GM12878 (cell line): Measurements from ENCODE around the gene CNTN4.

ENCODE experiments used
- HDAC2 ChIP-seq: fragments of 200-600 bp; sonication (generic); IDR thresholded peaks from 2 replicates; pipeline ENCODE4 v1.6.1; 2017
- ZNF274 ChIP-seq: IDR thresholded peaks from one replicate; pipeline ENCODE4 v1.8.0; 2011; ENCODE audit not compliant: insufficient read length, insufficient read depth
- TF ChIP-seq, protein P1 (sequence below): IDR thresholded peaks from 2 replicates; pipeline ENCODE4 v1.6.1; 2012; ENCODE audit warnings: low read length, inconsistent platforms
- TF ChIP-seq, protein P2 (sequence below): IDR thresholded peaks from 2 replicates; pipeline ENCODE4 v1.6.1; 2012; ENCODE audit warnings: low read depth, low read length, improper control_type of control experiment

DNA sequence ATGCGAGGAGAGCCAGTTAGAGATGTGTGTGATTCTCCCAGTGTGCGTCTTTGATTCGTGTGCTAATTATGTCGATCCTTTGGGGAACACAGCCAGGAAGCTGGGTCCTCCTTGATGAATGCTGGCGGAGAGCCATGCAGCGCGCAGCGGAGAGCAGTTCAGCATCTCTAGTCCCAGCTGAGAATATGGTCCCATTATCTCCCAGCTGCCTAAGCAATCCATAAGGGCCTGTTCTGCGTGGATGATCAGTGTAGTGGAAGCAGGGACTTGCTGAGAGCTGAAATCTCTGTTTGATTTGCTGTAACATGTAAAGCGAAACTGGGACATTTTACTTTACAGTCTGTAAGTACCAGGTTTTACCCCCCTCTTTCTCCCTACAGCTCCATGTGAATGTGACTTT is 412.7 kb downstream of the CNTN4 start:
- TF ChIP-seq, protein P1, sequence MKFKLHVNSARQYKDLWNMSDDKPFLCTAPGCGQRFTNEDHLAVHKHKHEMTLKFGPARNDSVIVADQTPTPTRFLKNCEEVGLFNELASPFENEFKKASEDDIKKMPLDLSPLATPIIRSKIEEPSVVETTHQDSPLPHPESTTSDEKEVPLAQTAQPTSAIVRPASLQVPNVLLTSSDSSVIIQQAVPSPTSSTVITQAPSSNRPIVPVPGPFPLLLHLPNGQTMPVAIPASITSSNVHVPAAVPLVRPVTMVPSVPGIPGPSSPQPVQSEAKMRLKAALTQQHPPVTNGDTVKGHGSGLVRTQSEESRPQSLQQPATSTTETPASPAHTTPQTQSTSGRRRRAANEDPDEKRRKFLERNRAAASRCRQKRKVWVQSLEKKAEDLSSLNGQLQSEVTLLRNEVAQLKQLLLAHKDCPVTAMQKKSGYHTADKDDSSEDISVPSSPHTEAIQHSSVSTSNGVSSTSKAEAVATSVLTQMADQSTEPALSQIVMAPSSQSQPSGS: no peak
- TF ChIP-seq ZNF274: no peak
- no peak for TF ChIP-seq HDAC2
- TF ChIP-seq, protein P2, sequence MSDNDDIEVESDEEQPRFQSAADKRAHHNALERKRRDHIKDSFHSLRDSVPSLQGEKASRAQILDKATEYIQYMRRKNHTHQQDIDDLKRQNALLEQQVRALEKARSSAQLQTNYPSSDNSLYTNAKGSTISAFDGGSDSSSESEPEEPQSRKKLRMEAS: no peak
